Sigmoid colon (tissue), 7 donors: ENCODE results near the gene GPR27. TPM values are rescaled to one million over a fixed set of nuclear protein-coding genes. Genes with fewer than 3 reads are reported as not detected.

ENCODE experiments used
- DNase-seq: peaks from one replicate; pipeline ENCODE4 v3.0.0-alpha.2; 2019
- H3K27ac ChIP-seq, 4 donors: fragments of 200-600 bp; sonication (generic); one replicate each; pipeline ENCODE4 v1.5.1; 2016 to 2019; ENCODE audit warnings: mild to moderate bottlenecking in 1 of 4
- H3K27me3 ChIP-seq, 3 donors: fragments of 200-600 bp; sonication (generic); one replicate each; pipeline ENCODE4 v1.5.1; 2019; ENCODE audit warnings: mild to moderate bottlenecking in 1 of 3
- H3K36me3 ChIP-seq, 4 donors: fragments of 200-600 bp; sonication (generic); one replicate each; pipeline ENCODE4 v1.5.1; 2016 to 2019
- H3K4me1 ChIP-seq, 4 donors: fragments of 200-600 bp; sonication (generic); one replicate each; pipeline ENCODE4 v1.5.1; 2017 to 2019
- H3K4me3 ChIP-seq, 4 donors: fragments of 200-600 bp; sonication (generic); one replicate each; pipeline ENCODE4 v1.5.1; 2017 to 2019; ENCODE audit warnings: mild to moderate bottlenecking in 2 of 4, moderate library complexity in 1 of 4
- H3K9me3 ChIP-seq, 4 donors: fragments of 200-600 bp in 3 of 4; sonication (generic) in 3 of 4; one replicate each; pipeline versions ENCODE4 v1.5.1 to v1.6.1; 2013 to 2019
- EP300 ChIP-seq, 4 donors: sonication (generic); formaldehyde crosslinking; IDR thresholded peaks; one replicate each; pipeline ENCODE4 v1.6.1; 2017; ENCODE audit warnings: antibody characterized with exemption in 4 of 4
- POLR2A ChIP-seq, 2 donors: fragments of 450-650 bp; IDR thresholded peaks; one replicate each; pipeline ENCODE4 v1.6.1; 2016; ENCODE audit warnings: antibody characterized with exemption in 2 of 2, mild to moderate bottlenecking in 2 of 2, moderate library complexity in 2 of 2
- POLR2AphosphoS5 ChIP-seq, 4 donors: sonication (generic); formaldehyde crosslinking; IDR thresholded peaks; one replicate each; pipeline ENCODE4 v1.6.1; 2017; ENCODE audit warnings: antibody characterized with exemption in 4 of 4
- WGBS, 2 donors: extraction: QIAGEN DNeasy Blood & Tissue Kit; methylation state at CpG; one replicate each; pipeline ENCODE4 v1.1.7; 2013; 5-methylcytosine and 5-hydroxymethylcytosine counted together
- intact Hi-C: fragments of 100-400 bp; cut with DNase I; formaldehyde crosslinking; loops from one replicate; pipeline ENCODE4 v1.15.1; 2023
- polyA plus RNA-seq, 3 donors: library from polyadenylated mRNA; stranded (reverse); fragments of 200-250 nt; gene quantifications; one replicate each; pipeline ENCODE4 v1.2.3, GENCODE V29; 2013
- total RNA-seq, 4 donors: library from RNA; depleted of rRNA; stranded (reverse); fragments of >200 nt; gene quantifications; one replicate each; pipeline ENCODE4 v1.1.0, GENCODE V29; 2016
- TF ChIP-seq, protein P1 (sequence below), 4 experiments: fragments of 450-650 bp in 3 of 4; fragments of 200-600 bp in 1 of 4; IDR thresholded peaks; one replicate each; pipeline ENCODE4 v1.5.1; 2016 to 2019; ENCODE audit warnings: antibody characterized with exemption in 4 of 4, mild to moderate bottlenecking in 3 of 4, moderate library complexity in 2 of 4
- donor health status: healthy with polysubstance abuse.
- donor health status: Bipolar disorder and iron deficiency.
- donor health status: healthy.

The GPR27 gene
- total and polyA plus RNA-seq, 7 donors = 0.33 to 1.4 (median 0.95) TPM; not detected in 1

- H3K36me3 ChIP-seq = no peaks in the 10 kb centered on the region
- TF ChIP-seq, protein P1, sequence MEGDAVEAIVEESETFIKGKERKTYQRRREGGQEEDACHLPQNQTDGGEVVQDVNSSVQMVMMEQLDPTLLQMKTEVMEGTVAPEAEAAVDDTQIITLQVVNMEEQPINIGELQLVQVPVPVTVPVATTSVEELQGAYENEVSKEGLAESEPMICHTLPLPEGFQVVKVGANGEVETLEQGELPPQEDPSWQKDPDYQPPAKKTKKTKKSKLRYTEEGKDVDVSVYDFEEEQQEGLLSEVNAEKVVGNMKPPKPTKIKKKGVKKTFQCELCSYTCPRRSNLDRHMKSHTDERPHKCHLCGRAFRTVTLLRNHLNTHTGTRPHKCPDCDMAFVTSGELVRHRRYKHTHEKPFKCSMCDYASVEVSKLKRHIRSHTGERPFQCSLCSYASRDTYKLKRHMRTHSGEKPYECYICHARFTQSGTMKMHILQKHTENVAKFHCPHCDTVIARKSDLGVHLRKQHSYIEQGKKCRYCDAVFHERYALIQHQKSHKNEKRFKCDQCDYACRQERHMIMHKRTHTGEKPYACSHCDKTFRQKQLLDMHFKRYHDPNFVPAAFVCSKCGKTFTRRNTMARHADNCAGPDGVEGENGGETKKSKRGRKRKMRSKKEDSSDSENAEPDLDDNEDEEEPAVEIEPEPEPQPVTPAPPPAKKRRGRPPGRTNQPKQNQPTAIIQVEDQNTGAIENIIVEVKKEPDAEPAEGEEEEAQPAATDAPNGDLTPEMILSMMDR (IDR thresholded peaks at IDR 0.05) = no peak
- TF ChIP-seq EP300 (IDR thresholded peaks at IDR 0.05) (no peak), POLR2AphosphoS5 (IDR thresholded peaks at IDR 0.05) (no peak), POLR2A (IDR thresholded peaks at IDR 0.05) (no peak)
- peaks cover 0 to 16% (median 14%) of the 10 kb centered on the region in 4 donors for H3K4me1 ChIP-seq
- H3K4me3 ChIP-seq = peak overlapping the region in 3 of 4 donors; percentile 13 to 42 (median 38)
- no peak for DNase-seq
- H3K9me3 ChIP-seq = no peaks in the 10 kb centered on the region
- H3K27ac ChIP-seq = no peak overlapping the region
- 4% methylated on average over 23 of the region's 23 CpGs for WGBS, 2 donors
- intact Hi-C loops = no loop called here
- H3K27me3 ChIP-seq = peaks cover 34 to 75% (median 67%) of the 10 kb centered on the region in 3 donors
Measured at GRCh38 chr3:71784201-71784913, 30.7 kb downstream of the GPR27 start.

- TF ChIP-seq EP300 (IDR thresholded peaks at IDR 0.05) (no peak), POLR2AphosphoS5 (IDR thresholded peaks at IDR 0.05) (no peak), POLR2A (IDR thresholded peaks at IDR 0.05) (no peak)
- TF ChIP-seq, protein P1 (IDR thresholded peaks at IDR 0.05) = no peak
- H3K4me3 ChIP-seq = peak within 1 kb of the TSS in 3 of 4 donors; percentile 13 to 42 (median 38)
- WGBS, 2 donors = 0 to 1% methylated on average over 89 of the region's 89 CpGs
- peaks cover 31 to 68% (median 61%) of the 10 kb centered on the region in 3 donors for H3K27me3 ChIP-seq
- no peak within 1 kb of the TSS for H3K27ac ChIP-seq
- no peaks in the 10 kb centered on the region for H3K9me3 ChIP-seq
- H3K36me3 ChIP-seq = no peaks in the 10 kb centered on the region
- peaks cover 0 to 16% (median 14%) of the 10 kb centered on the region in 4 donors for H3K4me1 ChIP-seq
- no peak for DNase-seq
- intact Hi-C loops = no loop called here
Measured at GRCh38 chr3:71784914-71785531, 31.4 kb downstream of the GPR27 start, which contains the start of gene PROK2. Gene PROK2, minus strand, starts transcription at chr3:71785148. Its CDS starts 96 bp downstream, at chr3:71785052.

DNA sequence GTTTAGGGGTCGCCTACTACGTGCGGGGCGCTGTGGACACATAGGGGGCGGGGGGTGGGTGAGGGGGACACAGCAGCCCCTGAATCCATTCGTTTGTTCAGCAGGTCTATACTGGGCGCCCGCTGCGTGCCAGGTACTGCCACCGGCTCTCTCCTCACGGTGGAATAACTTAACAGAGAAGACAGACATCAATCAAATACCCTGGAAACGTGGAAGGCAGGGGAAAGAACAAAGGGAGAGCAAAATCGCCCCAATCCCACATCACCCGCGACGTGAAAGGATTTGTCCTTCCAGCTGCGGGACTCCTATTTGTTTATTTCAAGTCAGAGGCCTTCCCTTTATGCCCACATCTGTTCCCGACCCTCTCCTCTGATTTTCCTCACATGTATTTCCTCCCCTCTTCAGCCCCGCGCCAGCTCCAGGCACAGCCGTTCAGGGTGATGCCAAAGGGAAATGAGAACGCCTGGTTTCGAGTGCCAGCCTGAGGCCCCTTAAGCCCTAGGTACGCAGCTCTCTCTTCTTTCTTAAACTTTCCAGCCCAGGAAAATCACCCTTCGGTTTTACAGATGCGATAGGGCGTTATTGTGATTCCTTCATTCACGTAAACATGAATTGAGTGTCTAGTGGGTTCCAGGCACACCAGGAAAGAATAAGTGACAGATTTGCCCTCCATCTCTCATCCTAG is 32.0 kb downstream of the GPR27 start:
- Histone ChIP-seq H3K9me3 (no peaks in the 10 kb centered on the region), H3K27ac (no peak overlapping the region), H3K4me3 (peak overlapping the region in 3 of 4 donors; percentile 13 to 42 (median 38)), H3K36me3 (no peaks in the 10 kb centered on the region), H3K27me3 (peaks cover 31 to 62% (median 54%) of the 10 kb centered on the region in 3 donors), H3K4me1 (peaks cover 0 to 16% (median 14%) of the 10 kb centered on the region in 4 donors)
- WGBS, 2 donors = 4 to 17% methylated on average over 28 of the region's 28 CpGs
- DNase-seq = no peak
- intact Hi-C loops = no loop called here
- TF ChIP-seq POLR2A (IDR thresholded peaks at IDR 0.05) (no peak), EP300 (IDR thresholded peaks at IDR 0.05) (no peak), POLR2AphosphoS5 (IDR thresholded peaks at IDR 0.05) (no peak)
- TF ChIP-seq, protein P1 (IDR thresholded peaks at IDR 0.05) = no peak

- no peak for TF ChIP-seq POLR2A (IDR thresholded peaks at IDR 0.05)
- no peak for TF ChIP-seq POLR2AphosphoS5 (IDR thresholded peaks at IDR 0.05)
- TF ChIP-seq, protein P1 (IDR thresholded peaks at IDR 0.05) = no peak
- no peak for TF ChIP-seq EP300 (IDR thresholded peaks at IDR 0.05)
- H3K36me3 ChIP-seq = no peaks in the 10 kb centered on the region
- H3K9me3 ChIP-seq = no peaks in the 10 kb centered on the region
- peaks cover 28 to 56% (median 49%) of the 10 kb centered on the region in 3 donors for H3K27me3 ChIP-seq
- 26 to 45% methylated on average over 8 of the region's 8 CpGs for WGBS, 2 donors
- peaks cover 0 to 16% (median 14%) of the 10 kb centered on the region in 4 donors for H3K4me1 ChIP-seq
- H3K27ac ChIP-seq = no peak overlapping the region
- no peak for DNase-seq
- intact Hi-C loops = no loop called here
- no peak overlapping the region for H3K4me3 ChIP-seq
Measured at GRCh38 chr3:71786217-71786549, 32.5 kb downstream of the GPR27 start.
